ENCODE results near the gene CDHR4. TPM values are rescaled to one million over a fixed set of nuclear protein-coding genes. Genes with fewer than 3 reads are reported as not detected.

CDHR4 gene
- total and polyA plus RNA-seq, 2 of the 8 experiments (the other 6 are each of a cell fraction or from before 2014, with no cell fraction given), result 0.50 to 0.60 TPM

DNA sequence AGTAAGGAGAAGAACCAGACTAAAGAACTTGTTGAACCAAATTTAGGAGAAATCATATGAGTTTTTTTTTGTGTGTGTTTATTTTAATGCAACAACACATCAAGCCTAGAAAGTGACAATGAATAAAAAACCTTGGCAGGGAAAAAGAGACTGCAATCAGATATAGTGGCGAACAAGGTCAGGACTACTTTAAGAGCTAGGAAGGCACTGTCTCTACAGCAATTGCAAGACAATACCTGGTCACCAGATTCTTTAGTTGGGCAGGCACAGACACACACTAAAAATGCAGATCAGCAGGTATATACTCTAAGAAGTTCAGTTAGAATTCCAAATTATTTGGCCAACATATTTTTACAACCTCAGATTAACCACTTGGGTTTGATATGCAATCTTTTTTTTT, 45.1 kb downstream of the CDHR4 start:
- Histone ChIP-seq H2AFZ (ENCODE audit: low read length) (no peak overlapping the region), H3K23me2 (ENCODE audit: low read depth, low read length) (no peaks in the 10 kb centered on the region), H3K4ac (replicated peaks; ENCODE audit: insufficient read length, low read depth, low read length) (no peak overlapping the region), H3K4me3 (ENCODE audit: extremely low read depth in 1 of 4, insufficient read depth in 2 of 4, low read depth in 3 of 4, low read length in 4 of 4) (no peak overlapping the region), H3K36me3 (ENCODE audit: control insufficient read depth in 2 of 4, insufficient read depth in 4 of 4, low read length in 3 of 4) (no peaks in the 10 kb centered on the region), H3K56ac (replicated peaks; ENCODE audit: insufficient read length, low read depth, low read length) (no peak overlapping the region), H2BK20ac (ENCODE audit: low read length) (no peak overlapping the region), H4K5ac (ENCODE audit: insufficient read length, low read depth, low read length) (no peak overlapping the region), H3K4me1 (replicated peaks in 1 of 4; ENCODE audit: control insufficient read depth in 3 of 4, insufficient read depth in 4 of 4, low read length in 3 of 4) (no peaks in the 10 kb centered on the region), H3K9me3 (ENCODE audit: insufficient read depth in 2 of 2, low read depth in 1 of 2, low read length in 1 of 2) (no peaks in the 10 kb centered on the region), H3K9ac (replicated peaks in 1 of 4; ENCODE audit: extremely low read depth in 1 of 4, low read depth in 3 of 4, low read length in 3 of 4) (no peak overlapping the region), H3K4me2 (ENCODE audit: insufficient read depth in 1 of 2, low read depth in 2 of 2, low read length in 2 of 2) (no peak overlapping the region), H2BK12ac (ENCODE audit: low read depth, low read length) (no peak overlapping the region), H3K23ac (ENCODE audit: insufficient read length) (no peak overlapping the region), H2BK5ac (ENCODE audit: low read depth, low read length) (no peak overlapping the region), H2BK15ac (ENCODE audit: low read length) (no peak overlapping the region), H3K79me1 (ENCODE audit: low read depth, low read length) (peaks cover 2% of the 10 kb centered on the region; the same call in 1 of the 2 replicates), H2AK5ac (ENCODE audit: low read depth, low read length) (no peak overlapping the region), H3K79me2 (ENCODE audit: control insufficient read depth in 1 of 2, insufficient read depth in 2 of 2, low read length in 2 of 2) (peaks cover 0 to 64% of the 10 kb centered on the region in 2 experiments; a peak in 3 of 4 replicates), H3K27me3 (replicated peaks in 1 of 4; ENCODE audit: control insufficient read depth in 3 of 4, extremely low read depth in 1 of 4, insufficient read depth in 3 of 4, low read length in 3 of 4) (no peaks in the 10 kb centered on the region), H3K18ac (ENCODE audit: extremely low read depth, low read length) (no peak overlapping the region), H3K14ac (ENCODE audit: insufficient read length) (no peak overlapping the region), H2BK120ac (replicated peaks; ENCODE audit: low read depth, low read length) (no peak overlapping the region), H4K8ac (ENCODE audit: extremely low read depth, insufficient read depth, low read length) (no peak overlapping the region), H4K91ac (replicated peaks; ENCODE audit: insufficient read length, low read length) (no peak overlapping the region), H4K20me1 (replicated peaks in 1 of 2; ENCODE audit: control insufficient read depth in 1 of 2, insufficient read depth in 2 of 2, low read length in 2 of 2) (peaks cover 3 to 8% of the 10 kb centered on the region in 2 experiments), H3K27ac (ENCODE audit: low read depth, low read length) (no peak overlapping the region)
- POLR2A ChIA-PET (ENCODE audit: partially characterized antibody), result interaction anchor here (0.6 to 1.3 kb wide), 2 partner anchors 18 to 175 kb away, joined by 3 to 5 read pairs; no protein-coding TSS in a partner anchor
- WGBS, 2 experiments (ENCODE audit: extremely low coverage in 1 of 2, insufficient coverage in 1 of 2, insufficient read length in 1 of 2, insufficient replicate concordance in 2 of 2, low coverage in 1 of 2, low lambda C conversion rate in 2 of 2, missing lambda C conversion rate in 1 of 2), result 100% methylated on average over 1 of the region's 1 CpG; no CpG with 5 or more reads in 1 of the 2 experiments
- no peak for DNase-seq (ENCODE audit: low read depth in 1 of 2, low spot score in 2 of 2)
- no peak for FAIRE-seq
- CTCF ChIA-PET (ENCODE audit: partially characterized antibody), result interaction anchor here (1.4 kb wide), 1 partner anchor 10 kb away, joined by 4 read pairs; no protein-coding TSS in a partner anchor
- no peak for TF ChIP-seq TAF1 (IDR thresholded peaks at IDR 0.05; ENCODE audit: low read depth, low read length)
- no peak for TF ChIP-seq JUND (IDR thresholded peaks at IDR 0.05; ENCODE audit: low read length)
- no peak for TF ChIP-seq ASH2L (IDR thresholded peaks at IDR 0.05; ENCODE audit: low read length)
- no peak for TF ChIP-seq SUZ12 (IDR thresholded peaks at IDR 0.05; ENCODE audit: low read length)
